Left renal pelvis (tissue), 4 donors: ENCODE measurements around the gene OVOL2. TPM values are rescaled to one million over a fixed set of nuclear protein-coding genes. Genes with fewer than 3 reads are reported as not detected.
"Not testable (repeated sequence)": the region's sequence is repeated elsewhere in the genome, so short reads cannot be mapped to it uniquely, and the experiment has no call there.

Experiments used
- DNase-seq, 4 donors: peaks; one replicate each; pipeline ENCODE4 v3.0.0-alpha.2; 2013; ENCODE audit warnings: low read depth in 4 of 4, low spot score in 3 of 4
- polyA plus RNA-seq, 4 donors: library from polyadenylated mRNA; unstranded; fragments of 120-200 nt; gene quantifications; one replicate each; pipeline ENCODE4 v1.2.1, GENCODE V29; 2013; ENCODE audit not compliant: insufficient read length in 4 of 4

The OVOL2 gene
- 1 to 10 TPM in 2 of 4 donors, under 1 TPM in 1, not detected in 1; 0.54 to 1.7 (median 1.6) TPM for polyA plus RNA-seq

DNA sequence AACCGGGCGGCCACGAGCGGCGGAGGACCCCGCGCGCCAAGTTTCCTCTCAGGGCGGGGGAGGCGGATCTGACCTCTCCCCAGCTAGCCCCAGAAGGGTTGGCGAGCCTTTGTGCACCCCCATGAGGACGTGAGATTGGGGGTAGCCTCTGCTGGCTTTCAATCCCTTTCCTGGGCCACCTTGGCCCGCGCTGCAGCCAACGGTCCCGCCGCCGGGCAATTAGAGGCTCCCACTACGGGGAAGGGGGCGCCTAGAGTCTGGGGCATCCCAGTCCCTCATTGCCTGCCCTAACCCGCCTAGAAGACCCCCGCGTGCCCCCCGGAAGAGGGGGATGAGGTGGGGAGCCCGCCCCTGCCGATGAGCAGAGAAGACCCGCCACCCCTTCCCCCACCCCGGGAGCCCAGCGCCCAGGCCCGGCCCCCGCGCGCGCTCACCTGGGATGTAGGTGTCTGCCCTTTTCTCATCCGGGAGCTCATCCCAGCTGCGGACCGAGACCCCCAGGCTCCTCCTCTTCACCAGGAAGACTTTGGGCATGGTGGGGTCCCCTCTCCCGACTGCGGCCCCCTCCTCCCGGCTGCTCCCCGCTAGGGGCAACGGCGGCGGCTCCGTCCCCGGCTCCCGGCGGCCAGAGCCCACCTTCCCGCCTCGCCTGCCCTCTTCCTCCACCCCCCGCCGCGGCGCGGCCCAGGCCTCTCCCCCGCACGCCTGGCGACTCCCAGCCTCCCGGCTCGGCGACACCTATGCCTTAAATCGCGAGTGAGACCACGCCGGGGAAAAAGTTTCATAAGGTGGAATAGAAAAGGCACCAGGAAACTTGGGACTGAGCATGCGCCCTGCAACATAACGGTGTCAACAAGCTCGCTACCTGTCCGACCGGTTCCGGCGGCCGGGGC is at the start of gene OVOL2:
Gene OVOL2, minus strand, starts transcription at position 816 of the 893 bp plus-strand sequence. Its CDS starts 282 bp downstream, at position 534.
- peak in 3 of 4 donors; percentile 40 to 58 (median 46) for DNase-seq

DNA sequence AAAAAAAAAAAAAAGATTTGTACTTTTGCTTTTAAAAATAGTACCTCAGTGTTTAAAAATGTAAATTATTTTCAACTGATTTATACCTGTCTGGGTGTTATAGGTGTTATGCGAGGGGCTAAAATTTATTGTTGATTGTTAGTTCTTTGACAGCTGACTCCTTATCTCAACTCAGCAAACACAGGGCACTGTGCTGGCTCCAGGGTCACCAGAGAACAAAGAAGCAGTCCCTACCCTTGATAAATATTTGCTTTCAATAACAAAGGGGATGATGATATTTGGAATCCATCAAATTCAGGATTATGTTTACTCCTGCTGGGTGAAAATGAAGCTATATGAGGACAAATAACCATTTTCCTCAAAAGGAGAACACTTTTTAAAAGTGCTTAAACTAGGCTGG is 45.8 kb upstream of the OVOL2 start:
- DNase-seq, result no peak

DNA sequence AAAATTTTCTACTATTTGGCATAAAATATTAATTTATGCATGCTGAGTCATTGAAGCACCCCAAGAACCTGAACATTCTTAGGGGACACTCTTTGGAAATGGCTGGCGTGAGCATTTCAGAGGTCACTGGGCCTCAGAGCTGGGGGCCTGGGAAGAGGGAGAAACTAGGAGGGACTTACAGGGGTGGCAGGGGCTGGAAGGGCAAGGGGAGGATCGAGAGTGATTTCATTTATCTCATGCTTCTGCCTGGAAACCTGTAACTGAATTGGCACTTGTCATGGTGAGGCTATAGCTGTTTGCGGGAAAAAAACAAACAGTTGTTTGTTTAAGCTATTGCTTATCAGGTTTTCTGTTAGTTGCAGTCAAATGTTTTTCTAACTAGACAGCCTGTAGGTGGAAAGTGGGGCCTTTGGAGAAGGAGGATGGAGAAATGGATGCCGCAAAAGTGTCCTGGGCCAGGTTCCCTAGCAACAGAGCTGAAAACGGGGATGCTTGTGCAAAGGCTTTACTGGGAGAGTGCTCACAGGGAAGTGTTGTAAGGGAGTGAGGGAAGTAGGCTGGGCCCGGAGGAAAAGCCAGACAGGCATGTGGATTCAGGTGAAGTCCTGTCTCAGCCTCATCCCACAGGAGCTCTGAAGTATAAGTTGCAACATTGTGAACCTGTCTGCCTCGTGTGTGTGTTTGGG is 43.6 kb upstream of the OVOL2 start:
- DNase-seq, result no peak

DNA sequence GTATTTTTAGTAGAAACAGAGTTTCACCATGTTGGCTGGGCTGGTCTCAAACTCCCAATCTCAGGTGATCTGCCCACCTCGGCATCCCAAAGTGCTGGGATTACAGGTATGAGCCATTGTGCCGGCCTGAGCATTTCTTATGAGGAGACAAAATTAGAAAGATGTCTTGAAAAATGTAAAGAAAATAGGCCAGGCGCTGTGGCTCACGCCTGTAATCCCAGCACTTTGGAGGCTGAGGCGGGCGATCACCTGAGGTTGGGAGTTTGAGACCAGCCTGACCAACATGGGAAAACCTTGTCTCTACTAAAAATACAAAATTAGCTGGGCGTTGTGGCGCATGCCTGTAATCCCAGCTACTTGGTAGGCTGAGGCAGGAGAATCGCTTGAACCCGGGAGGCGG is 42.9 kb upstream of the OVOL2 start:
- DNase-seq, result not testable (repeated sequence)

DNA sequence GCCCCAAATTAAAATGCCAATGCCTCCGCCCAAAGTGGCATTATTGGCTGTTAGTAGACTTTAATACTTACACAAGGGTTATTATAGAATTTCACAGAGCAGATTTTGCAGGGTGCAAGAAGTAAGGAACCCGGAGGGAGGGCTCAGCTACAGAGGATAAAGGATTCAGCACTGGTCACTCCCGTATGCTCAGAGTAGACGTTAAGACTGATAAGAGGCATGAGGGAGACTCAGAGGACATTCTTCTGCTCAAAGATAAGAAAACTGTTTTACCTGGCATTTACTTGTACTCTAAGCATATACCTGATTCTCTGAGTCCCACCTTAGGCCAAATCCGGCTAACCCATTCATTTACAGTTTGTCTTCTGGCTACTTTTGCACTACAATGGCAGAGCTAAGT is 36.5 kb upstream of the OVOL2 start:
- no peak for DNase-seq

DNA sequence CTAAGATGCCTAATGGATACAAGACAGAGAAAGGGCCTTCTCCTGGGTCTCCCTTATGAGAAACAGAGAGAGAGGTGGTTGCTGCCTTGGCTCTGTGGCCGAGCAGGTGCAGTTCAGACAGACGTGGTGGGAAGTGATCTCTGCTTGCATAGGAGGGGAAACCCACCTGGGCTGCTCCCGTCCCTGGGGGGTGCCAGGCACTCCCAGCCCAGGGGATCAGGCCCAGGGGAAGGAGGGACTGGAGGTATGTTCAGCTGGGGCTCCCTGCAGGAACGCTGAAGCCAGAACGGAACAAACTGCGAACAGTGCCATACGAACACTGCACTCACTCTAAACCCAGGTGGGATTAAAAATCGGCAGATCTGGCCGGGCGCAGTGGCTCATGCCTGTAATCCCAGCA is 35.7 kb upstream of the OVOL2 start:
- DNase-seq, result no peak

DNA sequence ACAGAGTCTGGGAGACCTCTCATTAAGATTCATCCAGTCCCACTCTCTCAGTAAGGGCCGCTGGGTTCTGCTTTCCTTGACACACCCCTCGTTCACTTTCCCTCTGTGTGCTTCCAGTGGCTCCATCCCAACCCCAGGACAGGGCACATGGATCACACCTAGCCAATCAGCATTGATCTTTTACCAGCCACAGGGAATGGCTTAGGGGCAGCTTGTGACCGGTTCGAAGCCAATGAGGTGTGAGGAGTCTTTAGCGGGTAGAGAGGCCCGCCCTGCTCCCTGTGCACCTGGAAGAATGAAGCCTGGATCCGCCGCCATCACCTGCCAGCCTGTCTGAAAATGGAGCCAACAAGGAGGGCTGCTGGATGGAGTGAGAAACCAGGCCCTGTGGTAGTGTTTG is 35.2 kb upstream of the OVOL2 start:
- no peak for DNase-seq

DNA sequence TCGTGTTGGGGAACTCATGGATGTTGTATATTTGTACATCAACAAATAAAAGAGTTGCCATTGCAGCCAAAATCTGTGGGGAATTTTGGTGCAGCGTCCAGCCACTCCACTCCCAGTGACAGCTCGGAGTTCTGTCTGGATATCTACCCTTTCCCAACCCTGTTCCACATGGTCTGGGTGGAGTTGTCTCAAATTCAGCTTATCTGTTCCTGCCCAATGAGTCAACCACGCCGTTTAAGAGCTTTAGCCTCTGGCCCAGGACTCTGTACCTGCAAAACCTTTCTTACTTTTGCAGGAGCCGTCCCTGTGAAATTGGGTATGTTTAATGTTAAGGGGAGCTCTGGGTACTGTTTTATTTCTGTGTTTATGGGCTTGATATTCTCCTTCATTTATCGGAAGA is 33.9 kb upstream of the OVOL2 start:
- no peak for DNase-seq

DNA sequence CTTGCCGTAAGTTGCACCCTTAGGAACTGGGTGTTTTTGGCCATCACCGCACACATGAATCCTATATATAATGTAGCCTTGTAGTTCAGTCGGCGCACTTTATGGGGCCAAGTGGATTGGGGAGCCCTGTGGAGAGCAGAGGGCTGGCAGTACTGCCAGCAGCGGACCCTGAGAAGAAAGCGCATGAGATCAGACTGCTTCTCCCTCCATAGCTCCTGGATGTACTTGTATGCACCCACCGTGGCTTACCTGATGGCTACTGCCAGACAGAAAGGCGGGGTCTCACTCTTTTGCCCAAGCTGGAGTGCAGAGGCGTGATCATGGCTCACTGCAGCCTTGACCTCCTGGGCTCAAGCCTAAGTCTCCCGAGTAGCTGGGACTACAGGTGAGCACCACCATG is 32.8 kb upstream of the OVOL2 start:
- DNase-seq, result no peak

DNA sequence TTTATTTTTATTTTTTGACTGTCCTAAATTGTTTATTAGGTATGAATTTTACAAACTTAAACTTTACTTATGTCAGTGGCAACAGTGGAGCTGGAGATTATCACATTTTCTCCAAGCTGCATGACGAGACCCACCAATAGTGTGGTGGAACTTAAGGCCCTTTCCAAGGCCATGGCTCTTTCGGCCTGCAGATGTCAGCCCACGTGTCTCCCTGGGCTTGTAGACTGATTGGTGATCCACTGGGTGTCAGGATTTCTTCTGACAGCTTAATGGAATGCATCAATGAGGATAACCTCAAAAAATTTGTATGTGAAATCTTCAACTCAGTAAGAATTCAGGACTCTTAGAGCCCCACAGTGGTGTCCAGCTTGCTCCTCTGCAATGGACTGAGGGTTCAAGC is 32.3 kb upstream of the OVOL2 start:
- no peak for DNase-seq

DNA sequence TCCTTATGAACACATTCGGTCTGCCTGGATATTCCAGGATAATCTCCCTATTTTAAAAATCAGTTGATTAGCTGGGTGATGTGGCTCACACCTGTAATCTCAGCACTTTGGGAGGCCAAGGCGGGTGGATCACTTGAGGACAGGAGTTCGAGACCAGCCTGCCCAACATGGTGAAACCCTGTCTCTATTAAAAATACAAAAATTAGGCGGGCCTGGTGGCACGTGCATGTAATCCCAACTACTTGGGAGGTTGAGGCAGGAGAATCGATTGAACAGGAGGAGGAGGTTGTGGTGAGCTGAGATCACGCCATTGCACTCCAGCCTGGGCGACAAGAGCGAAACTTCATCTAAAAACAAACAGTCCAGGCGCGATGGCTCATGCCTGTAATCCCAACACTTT is 31.1 kb upstream of the OVOL2 start:
- not testable (repeated sequence) for DNase-seq

DNA sequence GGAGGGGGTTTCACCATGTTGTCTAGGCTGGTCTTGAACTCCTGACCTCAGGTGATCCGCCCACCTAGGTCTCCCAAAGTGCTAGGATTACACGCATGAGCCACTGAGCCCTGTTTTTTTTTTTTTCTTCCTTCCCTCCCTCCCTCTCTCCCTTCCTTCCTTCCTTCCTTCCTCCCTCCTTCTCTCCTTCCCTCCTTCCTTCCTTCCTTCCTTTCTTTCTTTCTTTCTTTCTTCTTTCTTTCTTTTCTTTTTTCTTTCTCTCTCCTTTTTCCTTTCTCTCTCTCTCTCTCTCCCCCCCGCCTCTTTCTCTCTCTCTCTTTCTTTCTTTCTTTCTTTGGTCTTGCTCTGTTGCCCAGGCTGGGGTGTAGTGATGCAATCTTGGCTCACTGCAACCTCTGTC is 30.6 kb upstream of the OVOL2 start:
- not testable (repeated sequence) for DNase-seq

DNA sequence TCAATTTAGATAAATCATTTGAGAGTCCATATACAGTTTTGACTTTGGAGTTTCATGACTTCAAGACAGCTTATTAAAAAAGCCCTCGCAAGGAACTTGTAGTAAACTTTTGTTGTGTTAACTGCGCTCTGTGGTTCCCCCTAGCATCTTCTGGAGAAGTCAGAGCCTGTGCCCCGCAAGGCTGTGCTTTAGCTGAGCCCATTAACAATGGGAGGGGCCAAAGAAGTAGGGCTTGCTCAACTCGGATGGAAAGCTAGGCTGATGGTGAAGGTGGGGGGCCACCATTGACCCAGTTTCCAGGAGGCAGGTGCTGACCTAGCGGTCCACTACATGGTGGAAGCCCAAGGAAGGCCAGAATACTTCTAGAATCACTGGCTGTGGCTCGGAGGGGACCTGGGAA is 29.3 kb upstream of the OVOL2 start:
- no peak for DNase-seq

DNA sequence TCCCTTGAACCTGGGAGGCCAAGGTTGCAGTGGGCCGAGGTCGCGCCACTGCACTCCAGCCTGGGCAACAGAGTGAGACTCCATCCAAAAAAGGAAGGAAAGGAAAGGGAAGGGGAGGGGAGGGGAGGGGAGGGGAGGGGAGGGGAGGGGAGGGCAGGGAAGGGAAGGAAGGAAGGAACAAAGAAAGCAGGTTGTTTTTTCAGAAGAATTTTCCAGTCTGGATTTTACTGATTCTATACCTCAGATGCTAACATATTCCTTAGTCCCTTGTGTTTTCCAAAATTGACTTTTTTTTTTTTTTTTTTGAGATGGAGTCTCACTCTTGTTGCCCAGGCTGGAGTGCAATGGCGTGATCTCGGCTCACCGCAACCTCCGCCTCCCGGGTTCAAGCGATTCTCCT is 23.1 kb upstream of the OVOL2 start:
- not testable (repeated sequence) for DNase-seq

DNA sequence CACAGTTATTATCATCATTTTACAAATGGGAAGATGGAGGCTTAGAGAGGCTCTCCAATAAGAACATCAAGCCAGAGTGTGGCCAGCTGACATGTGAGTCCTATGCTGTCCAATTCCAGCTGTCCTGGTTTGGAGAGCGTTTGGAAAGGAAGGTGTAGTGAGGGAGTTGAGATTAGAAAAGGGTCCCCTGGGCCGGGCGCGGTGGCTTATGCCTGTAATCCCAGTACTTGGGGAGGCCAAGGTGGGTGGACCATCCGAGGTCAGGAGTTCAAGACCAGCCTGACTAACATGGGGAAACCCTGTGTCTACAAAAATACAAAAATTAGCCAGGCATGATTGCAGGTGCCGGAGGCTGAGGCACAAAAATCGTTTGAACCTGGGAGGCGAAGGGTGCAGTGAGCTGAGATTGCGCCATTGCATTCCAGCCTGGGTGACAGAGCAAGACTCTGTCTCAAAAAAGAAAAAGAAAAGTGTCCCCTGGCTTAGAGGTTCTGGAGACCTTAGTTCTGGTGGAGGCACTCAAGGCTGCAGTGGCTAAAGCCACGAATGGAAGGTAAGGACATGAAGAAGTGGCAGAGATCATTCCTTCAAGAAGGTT is 22.1 kb upstream of the OVOL2 start:
- DNase-seq, result no peak

DNA sequence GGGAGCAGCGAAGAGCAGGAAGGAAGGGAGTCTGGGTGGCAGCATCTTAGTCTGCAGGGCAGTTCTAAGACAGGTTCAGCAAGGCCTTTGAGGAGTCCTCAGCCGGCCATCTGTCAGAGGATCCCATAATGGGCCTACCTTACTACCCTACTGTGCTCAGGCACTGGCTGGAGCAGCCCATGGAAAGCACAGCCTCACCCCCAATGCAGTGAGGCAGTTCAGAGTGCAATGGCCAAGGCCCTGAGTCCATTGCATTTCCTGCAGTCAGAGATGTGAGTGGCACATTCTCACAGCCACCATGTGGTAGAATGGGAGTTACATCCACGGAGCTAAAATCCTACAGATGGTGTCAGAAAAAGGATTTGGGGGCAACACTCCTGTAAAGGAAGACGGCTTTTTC is 19.4 kb upstream of the OVOL2 start:
- DNase-seq, result no peak

DNA sequence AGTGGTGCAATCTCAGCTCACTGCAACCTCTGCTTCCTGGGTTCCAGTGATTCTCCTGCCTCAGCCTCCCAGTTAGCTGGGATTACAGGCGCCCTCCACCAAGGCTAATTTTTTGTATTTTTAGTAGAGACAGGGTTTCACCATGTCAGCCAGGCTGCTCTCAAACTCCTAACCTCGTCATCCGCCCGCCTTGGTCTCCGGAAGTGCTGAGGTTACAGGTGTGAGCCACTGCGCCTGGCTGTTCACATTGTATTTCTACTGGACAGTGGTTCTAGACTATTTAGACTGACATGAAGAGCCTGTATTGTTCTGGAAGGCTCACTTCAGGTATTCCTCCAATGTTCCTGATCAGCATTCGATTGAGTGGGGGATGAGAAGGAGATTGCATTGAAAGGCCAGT is 14.8 kb upstream of the OVOL2 start:
- no peak for DNase-seq

DNA sequence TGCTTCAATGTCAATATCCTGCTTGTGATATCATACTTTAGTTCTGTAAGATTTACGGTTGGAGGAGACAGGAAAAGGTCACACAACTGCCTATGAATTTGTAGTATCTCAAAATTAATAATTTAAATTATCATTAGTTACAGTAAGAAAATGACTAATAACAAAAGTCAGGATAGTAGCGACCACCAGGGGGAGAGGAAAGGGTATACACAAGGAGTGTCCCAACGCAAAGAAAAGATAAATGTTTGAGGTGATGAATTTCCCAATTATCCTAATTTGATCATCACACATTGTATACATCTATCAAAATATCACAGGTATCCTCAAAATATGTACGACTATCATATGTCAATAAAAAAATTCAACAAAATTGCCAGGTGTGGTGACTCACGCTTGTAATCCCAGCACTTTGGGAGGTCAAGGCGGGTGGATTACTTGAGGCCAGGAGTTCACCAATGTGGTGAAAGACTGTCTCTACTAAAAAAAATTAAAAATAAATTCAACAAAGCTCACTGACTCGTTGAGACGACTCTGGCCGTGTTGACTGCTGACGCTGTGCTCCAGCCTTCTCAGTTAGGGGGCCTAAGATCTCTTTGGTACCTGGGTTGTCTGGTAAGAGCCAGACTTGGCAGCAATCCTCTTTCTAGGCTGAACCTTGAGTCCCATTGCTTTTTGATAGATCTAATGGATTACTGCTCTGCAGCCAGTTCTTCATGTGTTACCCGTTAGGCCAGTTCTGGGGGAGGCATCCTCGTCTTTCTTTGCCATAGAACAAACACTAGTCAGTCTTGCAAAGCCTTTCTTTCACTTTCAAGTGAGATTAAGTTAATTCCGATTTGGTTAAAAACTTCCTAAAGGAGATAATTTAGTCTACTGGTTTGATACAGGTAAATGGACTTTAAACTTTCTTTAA is 9.0 kb upstream of the OVOL2 start:
- no peak for DNase-seq

DNA sequence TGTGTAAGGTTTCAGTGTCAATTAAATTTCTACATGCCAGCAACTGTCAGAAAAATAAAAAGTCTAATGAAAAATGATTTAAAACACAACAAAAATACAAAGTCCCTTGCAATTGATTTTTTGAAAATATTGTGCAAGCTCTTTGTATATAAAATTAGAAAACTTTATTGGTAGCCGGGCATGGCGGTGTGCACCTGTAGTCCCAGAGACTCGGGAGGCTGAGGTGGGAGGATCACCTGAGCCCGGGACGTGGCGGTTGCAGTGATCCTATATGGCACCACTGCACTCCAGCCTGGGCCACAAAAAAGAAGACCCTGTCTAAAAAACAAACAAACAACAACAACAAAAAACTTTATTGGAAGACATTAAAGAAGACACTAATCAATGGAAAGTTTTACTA is 6.0 kb upstream of the OVOL2 start:
- DNase-seq, result no peak

DNA sequence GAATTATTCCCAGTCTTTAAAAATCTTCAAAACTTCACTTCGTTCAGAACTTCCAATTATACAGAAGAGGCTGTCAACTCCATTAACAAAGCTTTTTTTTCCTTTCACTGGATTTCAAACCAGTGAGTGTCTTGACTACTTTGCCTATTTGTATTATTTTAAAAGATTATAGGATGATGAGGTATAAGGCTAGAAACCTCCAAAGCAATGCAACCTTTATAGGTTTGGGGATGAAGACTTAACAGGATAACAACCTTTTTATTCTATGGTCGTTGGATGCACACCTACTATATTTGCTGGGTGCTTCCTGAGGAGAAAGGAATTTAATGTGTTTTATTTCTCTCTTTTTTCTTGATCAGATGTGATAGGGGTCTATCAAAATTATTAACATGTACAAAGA is 1.9 kb upstream of the OVOL2 start:
- DNase-seq, result no peak
